Prostate gland (tissue), 2 donors: ENCODE data around the gene GALNT2.

Experiments used
- POLR2A ChIP-seq: fragments of 450-650 bp; IDR thresholded peaks from one replicate; pipeline ENCODE4 v1.6.1; 2016; ENCODE audit warnings: antibody characterized with exemption, mild to moderate bottlenecking
- TF ChIP-seq, protein P1 (sequence below), 4 experiments: fragments of 200-600 bp in 2 of 4; fragments of 450-650 bp in 2 of 4; sonication (generic) in 2 of 4; IDR thresholded peaks; 1 replicate in 3 of 4; 2 replicates in 1 of 4; pipeline ENCODE4 v1.5.1; 2016 to 2019; ENCODE audit warnings: antibody characterized with exemption in 4 of 4, mild to moderate bottlenecking in 2 of 4, moderate library complexity in 2 of 4

DNA sequence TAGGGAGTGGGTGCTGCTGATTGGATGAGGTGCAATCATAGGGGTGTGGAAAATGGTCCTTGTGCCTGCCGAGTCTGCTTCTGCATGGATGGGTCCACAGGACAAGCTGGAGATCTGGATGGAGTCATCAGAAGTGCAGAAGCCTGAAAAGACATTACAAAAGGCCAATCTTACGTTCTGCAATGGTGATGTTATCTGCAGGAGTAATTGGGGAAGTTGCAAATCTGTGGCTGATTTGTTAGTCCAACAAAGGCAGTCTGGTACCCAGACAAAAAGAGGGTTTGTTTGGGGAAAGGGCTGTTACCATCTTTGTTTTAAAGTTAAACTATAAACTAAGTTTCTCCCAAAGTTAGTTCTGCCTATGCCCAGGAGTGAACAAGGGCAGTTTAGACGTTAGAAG lies 192.6 kb downstream of the GALNT2 start:
- TF ChIP-seq, protein P1, sequence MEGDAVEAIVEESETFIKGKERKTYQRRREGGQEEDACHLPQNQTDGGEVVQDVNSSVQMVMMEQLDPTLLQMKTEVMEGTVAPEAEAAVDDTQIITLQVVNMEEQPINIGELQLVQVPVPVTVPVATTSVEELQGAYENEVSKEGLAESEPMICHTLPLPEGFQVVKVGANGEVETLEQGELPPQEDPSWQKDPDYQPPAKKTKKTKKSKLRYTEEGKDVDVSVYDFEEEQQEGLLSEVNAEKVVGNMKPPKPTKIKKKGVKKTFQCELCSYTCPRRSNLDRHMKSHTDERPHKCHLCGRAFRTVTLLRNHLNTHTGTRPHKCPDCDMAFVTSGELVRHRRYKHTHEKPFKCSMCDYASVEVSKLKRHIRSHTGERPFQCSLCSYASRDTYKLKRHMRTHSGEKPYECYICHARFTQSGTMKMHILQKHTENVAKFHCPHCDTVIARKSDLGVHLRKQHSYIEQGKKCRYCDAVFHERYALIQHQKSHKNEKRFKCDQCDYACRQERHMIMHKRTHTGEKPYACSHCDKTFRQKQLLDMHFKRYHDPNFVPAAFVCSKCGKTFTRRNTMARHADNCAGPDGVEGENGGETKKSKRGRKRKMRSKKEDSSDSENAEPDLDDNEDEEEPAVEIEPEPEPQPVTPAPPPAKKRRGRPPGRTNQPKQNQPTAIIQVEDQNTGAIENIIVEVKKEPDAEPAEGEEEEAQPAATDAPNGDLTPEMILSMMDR (IDR thresholded peaks at IDR 0.05): no peak
- TF ChIP-seq POLR2A: no peak
